Measurements from ENCODE around the gene METTL21C.

The METTL21C gene

DNA sequence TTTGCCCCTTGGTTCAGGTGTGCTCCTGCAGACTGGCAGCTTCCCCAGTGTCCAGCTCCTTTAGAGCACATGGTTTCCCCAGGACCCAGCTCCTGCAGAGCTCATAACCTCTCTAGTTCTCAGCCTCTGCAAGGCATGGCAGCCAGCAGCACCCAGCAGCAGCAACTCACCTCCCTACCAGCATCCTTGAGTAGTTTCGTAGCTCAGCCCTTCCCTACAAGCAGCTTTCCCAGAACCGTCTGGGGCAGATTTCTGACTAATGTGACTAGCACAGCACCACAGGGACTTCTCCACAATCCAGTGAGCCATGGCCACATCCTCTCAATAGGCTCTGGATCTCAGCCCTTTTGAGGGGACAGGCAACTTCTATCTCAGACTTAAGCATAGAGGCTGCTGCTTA lies 14.1 kb upstream of the METTL21C start:
- H3K36me3 ChIP-seq, result no peaks in the 10 kb centered on the region
- H3K4me3 ChIP-seq (ENCODE audit: low read depth in 1 of 2, low read length in 1 of 2), result no peak overlapping the region
- no peaks in the 10 kb centered on the region for H3K9me3 ChIP-seq
- no peak for TF ChIP-seq CTCF (IDR thresholded peaks at IDR 0.05)
- H3K27me3 ChIP-seq, result no peaks in the 10 kb centered on the region
- H3K27ac ChIP-seq, result no peak overlapping the region
- no peaks in the 10 kb centered on the region for H3K4me1 ChIP-seq (ENCODE audit: control insufficient read depth in 1 of 2, insufficient read depth in 1 of 2, low read depth in 1 of 2, low read length in 1 of 2)

DNA sequence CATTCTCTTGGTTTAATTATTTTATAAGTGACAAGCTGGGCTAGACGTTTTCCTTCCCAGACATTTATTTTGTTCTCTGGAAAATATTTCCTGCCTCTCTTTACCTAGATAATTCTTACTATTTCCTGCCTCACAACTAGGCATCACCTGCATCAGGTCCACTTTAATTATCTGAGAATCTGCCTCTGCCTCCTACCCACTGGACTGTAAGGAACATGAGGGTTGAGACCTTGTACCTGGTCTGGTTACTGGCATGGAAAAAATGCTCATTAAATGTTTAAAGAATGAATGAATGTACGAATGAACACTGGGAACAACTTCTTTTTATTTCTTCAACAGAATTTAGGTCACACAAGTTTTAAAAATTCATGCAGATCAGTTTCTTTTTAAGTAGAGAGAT lies 13.4 kb upstream of the METTL21C start:
- Histone ChIP-seq H3K4me3 (ENCODE audit: low read depth in 1 of 2, low read length in 1 of 2) (no peak overlapping the region), H3K27me3 (no peaks in the 10 kb centered on the region), H3K27ac (no peak overlapping the region), H3K4me1 (ENCODE audit: control insufficient read depth in 1 of 2, insufficient read depth in 1 of 2, low read depth in 1 of 2, low read length in 1 of 2) (no peaks in the 10 kb centered on the region), H3K9me3 (no peaks in the 10 kb centered on the region), H3K36me3 (no peaks in the 10 kb centered on the region)
- TF ChIP-seq CTCF (IDR thresholded peaks at IDR 0.05), result no peak

DNA sequence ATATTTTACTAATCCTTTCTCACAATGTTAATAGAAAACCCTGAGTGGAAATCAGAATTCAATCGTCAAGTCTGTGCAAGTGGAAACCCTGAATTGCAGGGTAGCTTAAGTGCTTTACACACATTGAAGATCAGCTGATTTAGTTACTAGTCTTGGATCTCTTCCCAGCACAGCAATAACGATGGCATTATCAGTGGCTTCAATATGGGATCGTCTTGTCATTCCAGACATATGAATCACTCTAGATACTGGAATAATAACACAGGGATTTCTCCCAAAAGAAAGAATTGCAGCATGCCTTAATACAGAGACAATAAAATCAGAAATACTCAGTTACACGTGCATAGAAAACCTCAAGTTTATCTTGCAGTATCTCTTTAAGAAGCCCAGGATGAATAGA lies 12.6 kb upstream of the METTL21C start:
- H3K4me3 ChIP-seq (ENCODE audit: low read depth in 1 of 2, low read length in 1 of 2), result no peak overlapping the region
- no peaks in the 10 kb centered on the region for H3K4me1 ChIP-seq (ENCODE audit: control insufficient read depth in 1 of 2, insufficient read depth in 1 of 2, low read depth in 1 of 2, low read length in 1 of 2)
- H3K9me3 ChIP-seq, result no peaks in the 10 kb centered on the region
- no peaks in the 10 kb centered on the region for H3K36me3 ChIP-seq
- no peak for TF ChIP-seq CTCF (IDR thresholded peaks at IDR 0.05)
- H3K27ac ChIP-seq, result no peak overlapping the region
- H3K27me3 ChIP-seq, result no peaks in the 10 kb centered on the region

DNA sequence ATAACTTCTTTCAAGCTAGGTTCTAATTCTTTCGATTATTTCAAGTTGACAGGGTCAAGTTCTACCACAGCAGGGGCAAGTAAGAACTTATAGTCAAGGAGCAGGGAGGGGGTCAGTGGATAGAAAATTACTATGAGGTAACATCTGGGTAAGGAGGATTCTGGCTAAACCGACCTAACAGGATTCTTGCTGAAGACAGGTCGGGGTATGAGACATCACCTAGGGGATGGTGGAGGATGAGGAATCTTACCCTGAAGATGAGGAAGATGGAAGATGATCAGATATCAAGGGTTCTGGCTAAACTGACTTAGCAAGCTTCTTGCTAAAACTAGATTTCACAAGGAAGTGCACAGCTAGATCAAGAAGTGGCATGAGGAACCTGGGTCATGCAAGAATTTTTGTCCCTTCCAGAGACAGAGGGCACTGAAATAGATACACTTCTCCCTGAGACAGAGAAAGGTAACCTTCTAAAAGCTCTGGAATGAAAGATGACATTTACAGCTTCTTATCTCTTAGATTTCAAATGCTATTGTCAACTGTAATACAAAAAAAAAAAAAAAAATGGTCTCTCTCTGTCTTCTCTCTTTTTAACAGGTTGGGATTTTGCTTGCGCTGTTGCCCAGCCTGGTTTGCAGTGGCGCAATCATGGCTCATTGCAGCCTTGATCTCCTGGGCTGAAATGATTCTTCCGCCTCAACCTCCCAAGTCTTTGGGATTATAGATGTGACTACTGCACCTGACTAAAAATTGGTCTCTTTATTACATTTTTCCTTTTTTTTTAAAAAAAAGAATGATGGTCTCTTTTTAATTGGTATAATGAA lies 9.6 kb upstream of the METTL21C start:
- H3K4me1 ChIP-seq (ENCODE audit: control insufficient read depth in 1 of 2, insufficient read depth in 1 of 2, low read depth in 1 of 2, low read length in 1 of 2), result no peaks in the 10 kb centered on the region
- TF ChIP-seq CTCF (IDR thresholded peaks at IDR 0.05), result no peak
- H3K9me3 ChIP-seq, result no peaks in the 10 kb centered on the region
- no peaks in the 10 kb centered on the region for H3K36me3 ChIP-seq
- H3K27ac ChIP-seq, result no peak overlapping the region
- H3K4me3 ChIP-seq (ENCODE audit: low read depth in 1 of 2, low read length in 1 of 2), result no peak overlapping the region
- no peaks in the 10 kb centered on the region for H3K27me3 ChIP-seq

DNA sequence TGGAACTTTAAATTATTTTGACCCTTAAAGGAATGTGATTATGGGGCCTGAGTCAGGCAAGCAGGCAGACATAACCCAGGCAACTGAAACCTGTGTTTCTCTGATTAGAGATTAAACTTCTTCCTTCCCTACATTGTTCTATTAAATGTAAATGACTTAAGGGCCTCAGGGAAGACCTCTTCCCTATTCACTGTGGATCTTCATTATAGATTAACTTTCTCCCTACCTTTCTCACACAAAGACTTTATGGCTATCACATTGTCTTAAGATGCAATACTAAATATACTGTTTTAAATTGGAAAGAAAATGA lies 8.8 kb upstream of the METTL21C start:
- Histone ChIP-seq H3K27me3 (no peaks in the 10 kb centered on the region), H3K27ac (no peak overlapping the region), H3K36me3 (no peaks in the 10 kb centered on the region), H3K9me3 (no peaks in the 10 kb centered on the region), H3K4me1 (ENCODE audit: control insufficient read depth in 1 of 2, insufficient read depth in 1 of 2, low read depth in 1 of 2, low read length in 1 of 2) (no peaks in the 10 kb centered on the region), H3K4me3 (ENCODE audit: low read depth in 1 of 2, low read length in 1 of 2) (no peak overlapping the region)
- TF ChIP-seq CTCF (IDR thresholded peaks at IDR 0.05), result no peak

Measured in neutrophil (primary cell).